ENCODE results near the gene GPATCH3. TPM values are rescaled to one million over a fixed set of nuclear protein-coding genes. Genes with fewer than 3 reads are reported as not detected.

Gene GPATCH3, protein sequence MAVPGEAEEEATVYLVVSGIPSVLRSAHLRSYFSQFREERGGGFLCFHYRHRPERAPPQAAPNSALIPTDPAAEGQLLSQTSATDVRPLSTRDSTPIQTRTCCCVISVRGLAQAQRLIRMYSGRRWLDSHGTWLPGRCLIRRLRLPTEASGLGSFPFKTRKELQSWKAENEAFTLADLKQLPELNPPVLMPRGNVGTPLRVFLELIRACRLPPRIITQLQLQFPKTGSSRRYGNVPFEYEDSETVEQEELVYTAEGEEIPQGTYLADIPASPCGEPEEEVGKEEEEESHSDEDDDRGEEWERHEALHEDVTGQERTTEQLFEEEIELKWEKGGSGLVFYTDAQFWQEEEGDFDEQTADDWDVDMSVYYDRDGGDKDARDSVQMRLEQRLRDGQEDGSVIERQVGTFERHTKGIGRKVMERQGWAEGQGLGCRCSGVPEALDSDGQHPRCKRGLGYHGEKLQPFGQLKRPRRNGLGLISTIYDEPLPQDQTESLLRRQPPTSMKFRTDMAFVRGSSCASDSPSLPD
- total RNA-seq: 8.7 and 9.6 TPM in 2 replicates

DNA sequence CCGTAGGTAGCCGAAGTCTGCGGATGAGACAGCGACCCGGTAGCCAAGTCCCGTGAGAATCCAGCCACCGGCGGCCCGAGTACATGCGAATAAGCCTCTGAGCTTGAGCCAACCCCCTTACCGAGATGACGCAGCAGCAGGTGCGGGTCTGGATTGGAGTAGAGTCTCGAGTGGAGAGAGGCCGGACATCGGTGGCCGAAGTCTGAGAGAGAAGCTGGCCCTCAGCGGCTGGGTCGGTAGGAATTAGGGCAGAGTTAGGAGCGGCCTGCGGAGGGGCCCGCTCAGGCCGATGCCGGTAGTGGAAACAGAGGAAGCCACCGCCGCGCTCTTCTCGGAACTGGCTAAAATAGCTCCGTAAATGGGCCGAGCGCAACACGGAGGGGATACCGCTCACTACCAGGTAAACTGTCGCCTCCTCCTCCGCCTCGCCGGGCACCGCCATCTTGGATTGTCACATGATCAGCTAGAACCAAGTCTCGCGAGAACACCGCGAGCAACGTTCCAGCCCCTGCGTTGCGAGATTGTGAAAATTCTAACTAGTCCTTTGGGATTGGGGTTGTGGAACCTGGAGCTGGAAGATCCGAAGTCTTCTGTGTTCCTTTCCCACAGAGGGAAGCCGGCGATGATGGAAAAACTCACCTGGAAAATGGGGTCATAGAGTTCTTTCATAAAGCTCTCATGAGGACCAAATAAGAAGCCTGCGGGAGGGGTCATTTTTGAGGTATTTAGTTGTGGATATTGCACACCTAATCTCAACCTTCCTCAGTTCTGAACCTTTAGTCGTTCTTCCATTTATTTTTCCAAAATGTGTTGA is at the start of gene GPATCH3:
GPATCH3 (minus strand) TSS at position 467 of the 814 bp plus-strand sequence; CDS start at position 442, 25 bp downstream.

GRCh38 chr1:26921540-26922430 is 21.5 kb upstream of the GPATCH3 start, which contains the start of gene NUDC:
TSS of gene NUDC (plus strand) at chr1:26921743. CDS start at chr1:26921849, 106 bp downstream.

GRCh38 chr1:26913754-26914619 is 13.7 kb upstream of the GPATCH3 start, which contains the start of gene NR0B2:
TSS of gene NR0B2 (minus strand) at chr1:26913975. CDS start at chr1:26913940, 35 bp downstream.

DNA sequence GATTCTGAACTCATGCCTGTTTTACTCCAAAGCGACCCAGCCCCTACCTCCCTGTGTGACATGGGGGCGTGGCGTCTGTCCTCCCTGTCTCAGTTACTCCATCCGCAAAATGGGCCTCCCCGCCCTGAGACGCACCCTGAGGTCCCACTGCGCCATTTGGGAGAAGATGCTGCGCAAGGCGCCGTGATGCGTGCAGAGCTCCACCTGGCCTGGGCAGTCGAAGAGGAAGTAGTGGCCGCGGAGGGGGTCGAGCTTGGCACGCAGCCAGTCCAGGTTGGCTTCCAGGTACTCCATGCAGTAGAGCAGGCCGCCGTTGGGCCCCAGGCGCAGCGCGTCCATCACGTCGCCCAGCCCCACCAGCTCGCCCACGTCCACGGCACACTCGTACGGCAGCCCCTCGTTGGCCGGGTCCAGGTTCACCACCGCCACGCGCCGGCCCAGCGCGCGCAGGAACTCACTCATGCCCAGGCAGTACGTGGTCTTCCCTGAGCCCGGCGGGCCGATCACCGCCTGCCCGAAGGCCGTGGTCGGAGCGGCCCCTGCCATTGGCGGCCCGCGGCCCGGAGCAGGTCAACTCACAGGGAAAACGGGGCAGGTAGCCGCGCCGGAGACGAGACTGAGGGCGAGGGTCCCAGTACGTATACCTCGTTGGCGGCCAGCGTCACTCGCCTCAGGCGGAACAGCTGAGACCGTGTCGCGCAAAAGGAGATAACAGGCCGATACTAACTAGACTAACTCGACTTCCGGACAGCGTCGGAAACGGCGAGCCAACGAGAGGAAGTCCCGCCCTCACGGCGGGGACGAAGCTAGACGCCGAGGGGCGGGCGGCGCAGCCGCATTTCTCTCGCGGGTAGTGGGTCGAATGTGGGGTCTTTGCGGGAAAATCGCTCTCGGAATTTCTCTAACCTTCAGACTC is 10.5 kb downstream of the GPATCH3 start, which contains the start of gene GPN2:
GPN2 (minus strand) TSS at position 733 of the 916 bp plus-strand sequence; CDS start at position 546, 187 bp downstream.

GRCh38 chr1:26862781-26863684 is 37.2 kb downstream of the GPATCH3 start, which contains the start of gene SFN:
TSS of gene SFN (plus strand) at chr1:26863149. CDS start at chr1:26863213, 64 bp downstream.

Other genes with a start within 250 kb of the GPATCH3 start
- gene ARID1A, start 204.5 kb downstream of the GPATCH3 start, total RNA-seq: 29.5 and 39.5 TPM in 2 replicates
- 13.5 and 19.9 TPM in 2 replicates for gene PIGV, start 112.5 kb downstream of the GPATCH3 start, total RNA-seq
- 24.9 and 28.6 TPM in 2 replicates for gene ZDHHC18, start 73.8 kb downstream of the GPATCH3 start, total RNA-seq
- gene SFN, start 37.3 kb downstream of the GPATCH3 start, total RNA-seq: 0.44 and 1.0 TPM in 2 replicates
- 10.5 and 10.9 TPM in 2 replicates for gene GPN2, start 10.2 kb downstream of the GPATCH3 start, total RNA-seq
- gene NR0B2, start 13.5 kb upstream of the GPATCH3 start, total RNA-seq: not detected in 2 replicates
- gene NUDC, start 21.3 kb upstream of the GPATCH3 start, total RNA-seq: 29.1 and 39.5 TPM in 2 replicates
- not detected in 2 replicates for gene KDF1, start 60.0 kb upstream of the GPATCH3 start, total RNA-seq
- 8.8 and 51.4 TPM in 2 replicates for gene TRNP1, start 93.2 kb upstream of the GPATCH3 start, total RNA-seq
- 1.1 and 4.9 TPM in 2 replicates for gene TENT5B, start 112.4 kb upstream of the GPATCH3 start, total RNA-seq

Data from placental pericyte (primary cell).